GM21526 (cell line): Measurements from ENCODE around the gene PSMB9.
"Not testable (repeated sequence)": the region's sequence is repeated elsewhere in the genome, so short reads cannot be mapped to it uniquely, and the experiment has no call there.

Experiments used
- ATAC-seq: cut with Tn5 transposase; IDR thresholded peaks from one replicate; pipeline ENCODE4 v1.9.1; 2021; ENCODE audit warnings: moderate library complexity; ENCODE audit not compliant: unreplicated experiment, low FRiP score

Gene PSMB9

DNA sequence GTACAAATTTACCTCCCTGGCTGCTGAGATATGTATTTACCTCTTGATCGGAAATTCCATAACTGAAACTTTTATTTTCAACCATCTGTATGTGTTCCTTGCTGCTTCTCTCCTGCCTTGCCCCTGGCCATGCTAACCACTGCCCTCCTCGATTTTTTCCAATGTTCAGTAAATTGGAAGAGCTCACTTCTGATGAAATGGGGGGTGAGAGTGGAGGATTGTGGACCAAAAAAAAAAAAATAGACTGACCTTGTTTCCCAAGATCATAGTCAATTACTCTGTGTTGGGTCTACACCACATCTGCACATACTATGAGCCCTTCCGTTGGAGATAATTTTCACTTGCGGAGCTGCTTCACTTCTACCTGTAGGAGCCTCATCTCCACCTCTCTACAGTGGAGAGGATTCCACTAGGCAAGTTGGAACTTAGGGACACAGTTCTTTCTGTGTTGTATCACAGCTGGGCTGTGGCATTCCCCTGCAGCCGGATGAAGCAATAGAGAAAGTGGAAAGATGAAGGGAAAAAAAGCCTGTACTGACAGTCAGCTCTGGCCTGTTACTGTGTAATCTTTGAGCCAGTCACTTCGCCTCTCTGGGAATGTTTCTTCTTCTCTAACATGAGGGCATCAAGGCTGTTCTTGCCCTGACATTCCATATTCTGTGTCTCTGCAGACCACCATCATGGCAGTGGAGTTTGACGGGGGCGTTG, 1.6 kb downstream of the PSMB9 start:
- no peak for ATAC-seq

DNA sequence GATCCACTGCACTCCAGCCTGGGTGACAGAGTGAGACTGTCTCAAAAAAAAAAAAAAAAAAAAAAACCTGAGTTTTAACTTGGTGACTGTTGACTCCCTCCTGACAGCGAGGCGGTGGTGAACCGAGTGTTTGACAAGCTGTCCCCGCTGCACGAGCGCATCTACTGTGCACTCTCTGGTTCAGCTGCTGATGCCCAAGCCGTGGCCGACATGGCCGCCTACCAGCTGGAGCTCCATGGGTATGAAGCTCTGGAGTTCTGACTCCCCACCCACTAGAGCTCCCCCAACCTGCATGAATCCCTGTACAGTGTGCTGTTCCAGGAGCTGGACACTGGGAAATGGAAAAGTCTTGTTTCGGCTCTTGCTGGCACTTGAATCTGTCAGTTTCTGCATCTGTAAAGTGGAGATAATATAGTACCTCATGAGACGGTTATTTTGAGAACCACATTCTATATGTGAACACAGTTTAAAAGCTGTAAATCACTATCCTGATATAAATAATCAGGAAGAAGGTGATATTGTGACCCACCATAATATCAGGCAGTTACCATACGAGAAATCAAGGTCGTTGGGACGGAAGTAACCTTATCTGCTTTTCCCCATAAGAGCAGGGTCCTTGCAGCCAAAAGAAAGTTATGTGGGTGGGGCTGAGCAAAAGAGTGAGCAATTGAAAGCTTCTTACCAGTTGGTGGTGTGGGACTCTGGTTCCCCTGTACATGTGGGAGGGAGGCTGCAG, 3.3 kb downstream of the PSMB9 start:
- ATAC-seq, result no peak

DNA sequence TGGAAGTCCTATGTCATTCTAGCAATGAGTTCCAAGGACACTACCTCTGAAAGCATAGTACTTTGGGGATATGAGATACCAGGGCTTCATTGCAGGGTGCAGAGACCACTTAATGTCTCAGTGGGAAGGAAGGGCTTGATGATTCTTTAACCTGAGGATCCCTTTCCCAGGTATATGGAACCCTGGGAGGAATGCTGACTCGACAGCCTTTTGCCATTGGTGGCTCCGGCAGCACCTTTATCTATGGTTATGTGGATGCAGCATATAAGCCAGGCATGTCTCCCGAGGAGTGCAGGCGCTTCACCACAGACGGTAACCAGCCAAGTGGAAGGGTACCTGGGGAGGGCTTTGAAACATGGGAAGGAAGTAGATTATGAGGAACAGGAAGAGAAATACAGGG, 4.2 kb downstream of the PSMB9 start:
- no peak for ATAC-seq

DNA sequence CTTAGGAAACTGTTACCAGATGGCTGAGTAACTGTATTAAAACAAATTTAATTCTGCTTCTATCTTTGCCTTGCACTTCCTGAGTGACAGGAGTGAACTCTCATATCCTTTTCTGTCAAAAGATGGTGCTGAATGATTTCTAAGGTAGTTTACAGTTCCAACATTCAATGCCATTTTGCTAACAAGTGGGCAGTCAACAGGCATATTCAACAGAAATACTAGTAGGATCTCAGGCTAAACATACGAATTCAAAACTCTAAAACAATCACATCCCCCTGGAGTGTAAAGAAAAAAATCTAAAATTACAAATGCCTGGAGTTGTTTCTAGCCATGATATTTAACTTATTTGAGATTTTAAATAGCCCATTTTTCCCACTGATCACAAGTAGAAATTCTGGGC, 6.7 kb downstream of the PSMB9 start:
- no peak for ATAC-seq

DNA sequence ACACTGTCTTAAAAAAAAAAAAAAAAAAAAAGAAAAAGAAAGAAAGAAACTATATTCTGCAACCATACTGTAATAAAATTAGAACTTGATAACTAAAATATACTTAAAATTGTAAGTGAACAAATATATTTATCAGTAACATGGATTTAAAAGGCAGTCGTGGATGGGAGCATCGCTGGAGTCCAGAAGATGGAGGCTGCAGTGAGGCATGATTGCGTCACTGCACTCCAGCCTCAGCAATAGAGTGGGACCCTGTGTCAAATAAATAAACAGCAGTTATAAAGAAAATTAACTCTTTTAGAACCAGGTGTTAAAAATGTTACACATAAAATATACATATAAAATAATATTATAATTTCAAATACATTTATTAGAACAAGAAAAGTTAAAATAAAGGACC, 8.7 kb downstream of the PSMB9 start:
- ATAC-seq, result no peak

DNA sequence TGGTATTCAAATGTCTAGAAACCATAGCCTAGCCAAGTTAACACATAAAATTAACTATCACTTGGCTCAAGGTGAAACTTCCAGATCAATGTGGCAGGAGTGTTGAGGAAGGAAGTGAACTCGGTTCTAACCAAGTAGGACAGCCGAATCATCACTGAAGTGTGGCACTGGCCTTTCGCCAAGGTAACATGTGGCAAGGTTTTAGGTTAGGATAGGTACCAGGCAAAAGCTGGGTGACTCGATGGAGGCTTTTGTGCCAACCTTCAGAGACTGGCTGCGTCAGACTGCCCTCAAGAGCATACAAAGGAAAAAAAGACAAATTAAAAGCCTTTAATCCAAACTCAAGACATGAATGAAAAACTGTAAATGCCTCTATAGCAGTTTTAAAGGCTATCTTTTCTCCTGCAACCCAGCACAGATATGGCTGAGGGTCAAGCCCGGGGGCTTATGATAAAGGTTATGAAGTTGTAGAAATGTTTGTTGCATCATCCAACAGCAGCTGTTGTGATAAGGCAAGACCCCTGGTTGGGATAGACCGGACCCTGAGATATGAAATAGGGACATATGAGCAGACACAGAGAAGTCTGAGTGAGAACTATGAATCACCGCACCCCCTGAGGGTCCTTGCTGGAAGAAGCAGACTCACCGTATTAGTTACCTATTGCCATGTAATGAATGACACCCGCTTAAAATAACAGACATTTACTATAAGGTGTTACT, 11.9 kb downstream of the PSMB9 start:
- no peak for ATAC-seq

DNA sequence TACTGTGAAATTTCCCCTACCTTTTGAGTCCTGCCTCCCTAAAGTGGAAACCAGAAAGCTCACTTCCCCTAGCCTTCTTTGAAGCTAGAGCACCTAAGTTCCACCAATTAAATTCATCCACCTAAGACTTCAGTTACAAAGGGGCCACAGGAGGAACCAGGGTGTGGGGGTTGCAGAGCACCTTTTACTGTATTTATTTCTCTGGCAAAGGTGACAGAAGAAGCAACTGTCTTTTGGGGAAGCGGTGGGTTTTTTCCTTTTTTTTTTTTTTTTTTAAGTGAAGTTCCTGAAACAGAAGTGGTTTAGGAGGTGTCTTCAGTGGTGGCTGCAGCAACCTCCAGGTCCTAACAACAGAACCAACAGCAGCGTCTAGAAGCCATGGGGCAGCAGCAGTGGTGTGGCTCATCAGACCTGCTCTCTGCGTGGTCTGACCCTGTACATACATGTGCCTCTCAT, 13.1 kb downstream of the PSMB9 start:
- ATAC-seq, result no peak

DNA sequence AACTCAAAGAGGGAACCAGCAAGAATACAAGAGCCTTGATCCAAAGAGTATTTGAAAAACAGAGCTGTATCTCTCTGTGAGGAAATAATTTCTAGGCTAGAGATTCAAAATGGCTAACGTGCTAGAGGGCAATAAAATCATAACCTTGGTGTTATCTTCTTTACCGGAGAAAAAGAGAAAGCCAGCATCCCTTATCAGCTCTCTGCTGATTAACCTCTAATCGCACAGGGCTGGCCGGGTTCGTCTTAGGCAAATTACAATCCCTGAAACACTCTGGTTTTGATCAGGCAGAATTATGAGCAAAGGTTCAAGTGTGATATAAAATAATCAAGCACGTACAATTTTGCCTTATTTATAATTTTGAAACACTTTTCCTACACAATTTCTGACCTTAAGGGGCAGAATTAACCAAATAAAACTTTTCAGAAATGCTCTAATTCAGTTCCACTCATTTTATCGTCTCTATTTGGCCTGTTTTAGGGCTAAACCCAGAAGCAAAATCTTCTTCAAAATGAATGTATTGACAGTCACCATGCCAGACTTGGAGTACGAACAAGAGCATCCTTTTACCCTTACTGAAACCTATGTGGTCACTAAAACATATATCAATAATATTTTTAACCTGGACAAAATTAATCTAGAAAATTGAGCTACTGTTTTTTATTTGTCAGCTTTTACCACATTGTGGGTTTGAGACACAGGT, 13.7 kb downstream of the PSMB9 start:
- ATAC-seq, result no peak

DNA sequence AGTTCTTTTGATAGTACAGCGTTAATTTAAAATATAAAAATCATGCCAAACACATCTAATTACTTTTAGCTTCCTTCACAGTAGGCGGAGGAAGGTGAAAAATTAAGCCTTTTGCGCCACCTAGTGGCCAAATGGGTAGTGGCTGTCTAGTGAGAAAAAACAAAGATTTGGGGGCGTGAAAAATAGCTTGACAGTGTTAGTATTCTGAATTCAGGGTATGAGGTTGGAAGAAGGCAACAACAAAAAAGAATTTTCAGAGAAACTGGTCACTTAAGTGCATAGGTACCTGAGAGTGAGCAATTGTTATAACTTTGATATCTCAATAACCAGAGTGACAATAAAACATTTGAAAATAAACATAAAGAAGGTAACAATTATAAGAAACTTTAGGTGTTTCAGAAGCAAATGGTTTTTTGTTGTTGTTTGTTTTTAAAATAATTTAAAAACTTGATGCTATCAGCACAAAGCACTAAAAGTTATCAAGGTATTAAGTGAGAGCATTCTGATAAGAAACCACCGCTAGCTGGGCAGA, 14.3 kb downstream of the PSMB9 start:
- ATAC-seq, result no peak

DNA sequence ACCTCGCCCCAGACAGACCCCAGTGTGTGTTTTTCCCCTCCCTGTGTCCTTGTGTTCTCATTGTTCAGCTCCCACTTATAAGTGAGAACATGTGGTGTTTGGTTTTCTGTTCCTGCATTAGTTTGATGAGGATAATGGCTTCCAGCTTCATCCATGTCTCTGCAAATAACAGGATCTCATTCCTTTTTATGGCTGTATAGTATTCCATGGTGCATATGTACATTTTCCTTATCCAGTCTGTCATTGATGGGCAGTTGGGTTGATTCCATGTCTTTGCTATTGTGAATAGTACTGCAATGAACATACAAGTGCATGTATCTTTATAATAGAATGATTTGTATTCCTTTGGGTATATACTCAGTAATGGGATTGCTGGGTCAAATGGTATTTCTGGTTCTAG, 20.0 kb downstream of the PSMB9 start:
- not testable (repeated sequence) for ATAC-seq

DNA sequence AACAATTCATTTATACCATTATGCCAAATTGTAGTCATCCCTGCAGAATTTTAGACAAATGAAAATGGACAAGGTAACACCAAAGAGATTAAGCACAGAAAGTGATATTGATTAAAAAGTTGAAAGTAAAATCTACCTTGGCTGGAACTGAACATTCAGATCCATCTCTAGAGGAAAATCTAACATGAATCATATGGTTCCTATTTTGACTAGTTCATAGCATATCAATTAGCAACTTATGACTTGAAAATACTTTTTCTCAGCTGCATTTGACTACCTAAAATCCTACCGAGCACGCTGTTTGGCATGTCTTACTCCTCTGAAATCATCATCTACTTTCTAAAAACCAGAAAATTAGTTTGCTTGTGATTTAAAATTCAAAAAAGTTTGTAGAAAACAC, 22.6 kb downstream of the PSMB9 start:
- ATAC-seq, result no peak

DNA sequence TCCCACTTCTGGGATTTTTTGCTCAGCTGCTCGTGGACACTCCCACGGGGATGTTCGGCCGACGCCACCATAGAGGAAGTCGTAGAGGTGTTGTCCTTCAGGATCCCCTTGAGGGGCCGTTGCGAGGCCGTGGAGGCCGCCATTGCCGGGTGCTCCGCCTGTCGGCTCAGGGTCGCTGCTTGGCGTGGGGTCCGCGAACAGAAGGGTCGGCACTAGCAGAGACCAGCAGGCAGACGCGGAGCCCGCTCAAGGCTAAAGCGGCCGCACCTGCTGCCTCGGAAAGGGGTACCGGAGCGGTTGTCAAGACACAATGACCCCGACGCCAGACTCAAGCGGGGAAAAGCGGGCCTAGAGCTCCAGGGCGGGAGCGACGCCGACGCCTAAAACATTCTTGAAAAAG, 25.7 kb downstream of the PSMB9 start:
- no peak for ATAC-seq

DNA sequence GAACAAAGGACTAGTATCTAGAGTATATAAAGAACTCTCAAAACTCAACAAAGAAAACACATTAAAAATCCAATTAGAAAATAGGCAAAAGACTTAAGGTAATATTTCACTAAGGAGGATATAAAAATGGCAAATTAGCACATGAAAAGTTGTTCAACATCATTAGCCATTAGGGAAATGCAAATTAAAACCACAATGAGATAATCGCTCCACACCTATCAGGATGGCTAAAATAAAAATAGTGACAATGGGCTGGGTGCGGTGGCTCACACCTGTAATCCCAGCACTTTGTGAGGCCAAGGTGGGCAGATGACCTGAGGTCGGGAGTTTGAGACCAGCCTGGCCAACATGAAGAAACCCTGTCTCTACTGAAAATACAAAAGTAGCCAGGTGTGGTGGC, 27.0 kb downstream of the PSMB9 start:
- not testable (repeated sequence) for ATAC-seq

DNA sequence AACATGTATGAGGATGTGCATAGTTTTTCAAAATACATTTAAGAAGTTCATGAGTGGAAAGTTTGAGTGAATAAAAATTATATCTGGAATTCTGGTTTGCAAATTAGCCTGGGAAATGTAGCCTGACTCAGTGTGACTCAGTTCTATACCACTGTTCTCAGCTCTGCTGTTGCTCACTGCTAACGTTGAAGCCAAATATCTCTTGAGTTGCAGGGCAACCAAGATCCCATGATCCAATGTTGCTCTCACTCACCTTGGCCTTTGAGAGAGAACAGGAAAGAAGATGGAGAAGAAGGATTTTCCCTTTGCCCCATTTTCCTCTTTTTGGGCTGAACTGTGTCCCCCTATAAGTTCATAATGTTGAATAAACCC, 28.9 kb downstream of the PSMB9 start:
- no peak for ATAC-seq

DNA sequence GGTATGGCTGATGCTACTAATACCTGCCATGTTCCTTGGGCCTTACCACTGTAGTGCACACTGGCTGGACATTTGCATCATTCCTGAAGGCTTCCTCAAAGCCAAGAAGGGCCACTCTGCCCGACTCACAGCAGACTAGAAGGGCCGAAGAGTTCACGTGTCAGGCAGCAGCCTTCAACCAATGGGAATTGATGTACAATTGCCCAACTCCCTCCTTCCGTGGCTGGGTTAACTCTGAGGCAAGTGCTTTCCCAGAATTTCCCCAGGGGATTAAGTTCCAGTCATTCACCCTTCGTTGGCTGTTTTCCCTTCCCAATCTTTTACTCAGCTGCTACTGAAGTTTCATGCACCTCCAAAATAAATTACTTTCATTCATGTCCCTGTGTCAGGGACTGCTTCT, 29.8 kb downstream of the PSMB9 start:
- ATAC-seq, result no peak

DNA sequence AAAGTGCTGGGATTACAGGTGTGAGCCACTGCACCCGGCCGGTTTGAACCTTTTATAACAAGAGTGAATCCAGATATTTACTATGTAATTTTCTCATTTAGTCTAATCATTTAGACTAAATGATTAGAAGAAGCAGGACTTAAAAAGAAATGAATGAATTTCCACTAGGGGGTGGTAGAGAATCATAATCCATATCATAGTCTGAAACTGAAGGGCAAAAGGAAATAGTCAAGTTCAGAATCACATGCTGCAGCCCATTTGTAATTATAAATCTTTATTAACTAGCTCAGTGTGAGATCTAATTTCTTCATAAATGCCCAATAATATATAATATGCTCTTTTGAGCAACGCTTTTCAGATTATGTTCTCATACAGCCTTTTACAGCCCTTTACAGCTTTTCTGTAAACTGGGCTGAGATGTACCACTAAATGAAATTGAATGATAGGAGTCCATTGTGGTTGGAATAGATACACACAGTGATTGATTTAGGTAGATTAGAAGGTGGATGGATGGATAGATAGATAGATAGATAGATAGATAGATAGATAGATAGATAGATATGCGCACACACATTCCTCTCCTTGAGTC, 31.8 kb downstream of the PSMB9 start:
- no peak for ATAC-seq

DNA sequence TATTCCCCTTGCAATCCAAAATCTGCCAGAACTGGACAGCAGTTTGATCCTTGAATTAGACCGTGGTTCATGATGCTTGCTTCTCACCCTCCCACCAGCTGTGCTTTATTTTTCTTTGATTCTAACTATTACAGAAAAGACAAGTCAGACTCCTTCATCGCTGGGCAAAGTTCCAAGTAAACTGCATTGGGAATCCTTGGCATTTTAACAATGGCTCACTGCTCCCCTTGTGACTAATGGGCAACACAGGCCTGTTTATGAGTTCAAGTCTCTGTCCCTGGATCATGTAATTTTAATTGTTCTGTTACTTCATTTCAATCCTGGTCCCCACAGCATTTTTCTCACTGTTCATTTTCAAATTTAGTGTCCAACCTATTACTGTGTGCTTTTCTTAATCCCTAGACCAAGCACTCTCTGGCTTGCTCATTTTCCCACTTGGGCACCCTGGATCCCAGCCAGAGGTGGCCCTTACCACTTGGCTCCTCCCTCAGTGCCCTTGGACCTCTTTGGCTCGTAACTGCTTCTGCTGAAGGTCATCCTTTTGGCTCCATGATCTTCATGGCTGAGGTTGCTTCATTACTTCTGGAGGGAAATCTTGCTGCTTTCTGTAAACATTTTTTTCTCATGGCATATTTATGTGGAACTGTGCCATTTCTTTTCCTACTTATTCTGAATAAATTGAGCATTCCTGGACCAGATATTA, 32.8 kb downstream of the PSMB9 start:
- no peak for ATAC-seq

DNA sequence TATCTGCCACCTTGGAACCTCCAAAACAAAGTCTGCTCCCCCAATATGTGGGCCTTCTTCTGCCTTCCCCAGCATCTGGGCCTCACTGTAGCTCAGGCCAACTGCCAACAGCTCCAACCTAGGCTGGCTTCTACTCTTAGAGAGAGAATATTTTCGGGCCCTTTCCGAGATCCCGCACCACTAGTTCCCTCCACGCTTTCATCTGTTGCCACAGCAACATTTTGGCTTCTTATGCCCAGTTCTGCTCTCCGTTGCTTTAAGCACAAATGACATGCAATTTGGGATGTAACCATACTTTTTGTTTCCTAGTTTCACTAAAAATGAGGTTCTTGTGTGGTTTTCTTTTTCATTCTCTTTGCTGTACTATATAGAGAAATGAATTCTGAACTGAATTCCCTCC, 33.6 kb downstream of the PSMB9 start:
- ATAC-seq, result no peak

DNA sequence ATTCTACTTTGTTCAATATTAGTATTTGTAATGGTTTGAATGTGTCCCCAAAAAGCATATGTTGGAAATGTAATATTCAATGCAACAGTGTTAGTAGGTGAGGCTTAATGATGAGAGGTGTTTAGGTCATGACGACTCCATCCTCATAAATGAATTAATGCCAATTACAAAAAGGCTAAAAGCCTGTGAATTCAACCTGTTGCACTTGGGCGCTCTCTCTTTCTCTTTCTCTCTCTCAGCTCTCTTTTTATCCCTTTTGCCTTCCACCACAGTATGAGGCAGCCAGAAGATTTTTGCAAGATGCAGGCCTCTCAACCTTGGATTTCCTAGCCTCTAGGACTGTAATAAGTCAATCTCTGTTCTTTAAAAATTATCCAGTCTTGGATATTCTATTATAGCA, 34.6 kb downstream of the PSMB9 start:
- ATAC-seq, result no peak

DNA sequence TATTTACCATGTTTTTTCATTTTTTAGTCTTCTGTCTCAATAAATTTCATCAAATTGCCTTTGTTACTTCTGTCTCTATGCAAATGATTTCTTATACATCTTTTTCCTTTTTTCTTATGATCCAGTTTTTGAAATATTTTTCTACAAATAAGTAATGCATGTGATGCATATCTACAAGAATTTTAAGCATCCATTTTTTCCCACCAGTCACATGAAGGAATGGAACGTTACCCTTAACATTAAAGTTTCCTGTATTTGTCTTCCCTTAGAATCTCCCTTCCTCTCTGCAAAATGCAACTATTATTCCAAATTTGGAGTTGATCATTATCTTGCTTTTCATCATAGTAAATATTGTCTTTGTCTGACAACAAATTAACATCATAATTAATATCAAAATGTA, 35.5 kb downstream of the PSMB9 start:
- ATAC-seq, result no peak
